HepG2 (cell line): ENCODE results near the gene S100A16. TPM values are rescaled to one million over a fixed set of nuclear protein-coding genes. Genes with fewer than 3 reads are reported as not detected.

Source experiments
- AGO1 ChIP-seq: fragments of 200-400 bp; formaldehyde crosslinking; IDR thresholded peaks from 2 replicates; pipeline ENCODE4 v1.6.1; 2017; ENCODE audit warnings: mild to moderate bottlenecking, low read depth, low read length, moderate library complexity; ENCODE audit not compliant: poor library complexity, severe bottlenecking
- BCL3 ChIP-seq: sonication (generic); formaldehyde crosslinking; IDR thresholded peaks from 2 replicates; pipeline ENCODE4 v1.5.1; 2020; ENCODE audit warnings: mild to moderate bottlenecking, missing genetic modification reagents, moderate library complexity
- FLYWCH1 ChIP-seq: sonication (generic); formaldehyde crosslinking; IDR thresholded peaks from 2 replicates; pipeline ENCODE4 v1.8.1; 2023; ENCODE audit warnings: mild to moderate bottlenecking, missing genetic modification reagents
- KIAA2018 ChIP-seq: sonication (generic); formaldehyde crosslinking; IDR thresholded peaks from 2 replicates; pipeline ENCODE4 v1.5.0; 2020; ENCODE audit warnings: mild to moderate bottlenecking, missing genetic modification reagents, borderline replicate concordance
- NR2F1 ChIP-seq, 2 experiments: fragments of 450-650 bp in 1 of 2; formaldehyde crosslinking in 1 of 2; IDR thresholded peaks; 2 replicates each; pipeline versions ENCODE4 v1.5.0 to v1.6.1; 2016 to 2020; ENCODE audit warnings: mild to moderate bottlenecking in 1 of 2, missing compliant biosample characterization in 1 of 2, missing genetic modification reagents in 1 of 2, moderate library complexity in 1 of 2
- PCBP2 ChIP-seq: fragments of 200-400 bp; formaldehyde crosslinking; optimal IDR thresholded peaks from 2 replicates; pipeline ENCODE3; 2018; ENCODE audit warnings: low read length, low read depth; ENCODE audit not compliant: poor library complexity, severe bottlenecking
- ZNF224 ChIP-seq: sonication (generic); formaldehyde crosslinking; IDR thresholded peaks from 2 replicates; pipeline ENCODE4 v1.5.0; 2020; ENCODE audit warnings: mild to moderate bottlenecking, missing genetic modification reagents
- ZNF3 ChIP-seq: IDR thresholded peaks from 2 replicates; pipeline ENCODE4 v1.7.0; 2017; ENCODE audit warnings: inconsistent platforms
- polyA plus RNA-seq, 8 experiments: library from polyadenylated mRNA; depleted of rRNA in 3 of 8; stranded (reverse) in 7 of 8; unstranded in 1 of 8; fragments of >200 nt; fragmentation: Illumina TruSeq in 4 of 8; extraction: Trizol in 4 of 8; gene quantifications; 2 replicates each; pipeline versions ENCODE4 v1.2.1 to v1.2.3, GENCODE V29; 2011 to 2016; ENCODE audit warnings: low read depth in 4 of 8, missing spikeins in 1 of 8, mixed read lengths in 1 of 8; ENCODE audit not compliant: insufficient read depth in 1 of 8
- total RNA-seq, 5 experiments: library from RNA; depleted of rRNA; stranded (reverse); fragments of >200 nt; fragmentation: Illumina TruSeq; extraction: Trizol; gene quantifications; 2 replicates each; pipeline ENCODE4 v1.2.3, GENCODE V29; 2016; ENCODE audit warnings: low read depth in 1 of 5
- TF ChIP-seq, protein P1 (sequence below): sonication (generic); formaldehyde crosslinking; IDR thresholded peaks from 2 replicates; pipeline ENCODE4 v1.4.0; 2020; ENCODE audit warnings: missing genetic modification reagents, mild to moderate bottlenecking, borderline replicate concordance
- TF ChIP-seq, protein P2 (sequence below): sonication (generic); formaldehyde crosslinking; IDR thresholded peaks from 2 replicates; pipeline ENCODE4 v1.4.0; 2020; ENCODE audit warnings: missing genetic modification reagents, borderline replicate concordance

The S100A16 gene
- total and polyA plus RNA-seq, 2 of the 13 experiments (the other 11 are each of a cell fraction or from before 2014, with no cell fraction given), result 46.0 to 195 TPM

DNA sequence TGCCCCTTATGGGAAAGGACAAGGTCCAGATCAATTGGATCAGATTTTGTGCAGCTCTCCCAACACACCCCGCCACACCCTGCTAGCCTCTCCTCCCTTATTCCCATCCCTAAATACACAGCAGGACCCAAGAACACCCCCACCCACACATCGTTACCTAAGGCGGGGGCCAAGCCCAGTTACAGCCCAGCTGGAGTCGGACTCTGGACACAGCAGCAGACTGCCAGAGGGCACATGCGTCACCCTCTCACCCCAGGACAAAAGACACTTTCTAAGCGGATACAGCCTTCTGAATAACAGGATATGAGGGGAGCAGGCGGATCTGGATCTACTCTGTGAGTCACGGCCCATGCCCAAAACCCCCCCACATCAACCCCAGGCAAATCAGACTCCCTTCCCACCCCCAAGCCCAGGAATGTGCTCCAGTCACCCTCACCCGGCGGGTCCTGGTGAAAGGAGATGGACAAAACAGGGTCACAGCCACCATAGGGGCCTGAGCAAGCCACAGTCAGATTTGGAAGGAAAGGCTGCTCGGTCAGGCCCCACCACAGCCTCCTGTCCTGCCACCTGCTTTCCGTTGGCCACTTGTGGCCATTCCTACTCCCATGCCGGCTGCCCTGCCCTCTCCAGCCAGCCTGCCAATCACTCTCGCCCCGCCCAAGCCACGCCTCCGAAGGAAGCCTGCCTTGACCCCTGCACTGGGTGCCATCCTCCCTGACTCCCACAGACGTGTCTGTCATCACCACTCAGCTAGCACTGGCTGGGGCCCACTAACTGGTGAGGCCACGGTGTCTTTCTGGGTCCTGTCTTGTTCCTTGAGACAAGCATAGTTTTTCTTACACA is 4.0 kb downstream of the S100A16 start (continued):
- TF ChIP-seq KIAA2018 (no peak), ZNF3 (CRISPR knock-in tag) (no peak), ZNF224 (CRISPR knock-in tag) (0 out of 2 replicates have a peak, but pooled peaks have one; percentile 78), NR2F1 (CRISPR knock-in tag; IDR thresholded peaks at IDR 0.05) (peak; percentile 28 to 74; a peak in 3 of 4 replicates), PCBP2 (peak; percentile 18), AGO1 (no peak), FLYWCH1 (CRISPR knock-in tag) (no peak), BCL3 (CRISPR knock-in tag) (peak; percentile 8; the same call in 1 of the 2 replicates)
- TF ChIP-seq, protein P1, sequence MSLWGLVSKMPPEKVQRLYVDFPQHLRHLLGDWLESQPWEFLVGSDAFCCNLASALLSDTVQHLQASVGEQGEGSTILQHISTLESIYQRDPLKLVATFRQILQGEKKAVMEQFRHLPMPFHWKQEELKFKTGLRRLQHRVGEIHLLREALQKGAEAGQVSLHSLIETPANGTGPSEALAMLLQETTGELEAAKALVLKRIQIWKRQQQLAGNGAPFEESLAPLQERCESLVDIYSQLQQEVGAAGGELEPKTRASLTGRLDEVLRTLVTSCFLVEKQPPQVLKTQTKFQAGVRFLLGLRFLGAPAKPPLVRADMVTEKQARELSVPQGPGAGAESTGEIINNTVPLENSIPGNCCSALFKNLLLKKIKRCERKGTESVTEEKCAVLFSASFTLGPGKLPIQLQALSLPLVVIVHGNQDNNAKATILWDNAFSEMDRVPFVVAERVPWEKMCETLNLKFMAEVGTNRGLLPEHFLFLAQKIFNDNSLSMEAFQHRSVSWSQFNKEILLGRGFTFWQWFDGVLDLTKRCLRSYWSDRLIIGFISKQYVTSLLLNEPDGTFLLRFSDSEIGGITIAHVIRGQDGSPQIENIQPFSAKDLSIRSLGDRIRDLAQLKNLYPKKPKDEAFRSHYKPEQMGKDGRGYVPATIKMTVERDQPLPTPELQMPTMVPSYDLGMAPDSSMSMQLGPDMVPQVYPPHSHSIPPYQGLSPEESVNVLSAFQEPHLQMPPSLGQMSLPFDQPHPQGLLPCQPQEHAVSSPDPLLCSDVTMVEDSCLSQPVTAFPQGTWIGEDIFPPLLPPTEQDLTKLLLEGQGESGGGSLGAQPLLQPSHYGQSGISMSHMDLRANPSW (CRISPR knock-in tag), result no peak
- TF ChIP-seq, protein P2, sequence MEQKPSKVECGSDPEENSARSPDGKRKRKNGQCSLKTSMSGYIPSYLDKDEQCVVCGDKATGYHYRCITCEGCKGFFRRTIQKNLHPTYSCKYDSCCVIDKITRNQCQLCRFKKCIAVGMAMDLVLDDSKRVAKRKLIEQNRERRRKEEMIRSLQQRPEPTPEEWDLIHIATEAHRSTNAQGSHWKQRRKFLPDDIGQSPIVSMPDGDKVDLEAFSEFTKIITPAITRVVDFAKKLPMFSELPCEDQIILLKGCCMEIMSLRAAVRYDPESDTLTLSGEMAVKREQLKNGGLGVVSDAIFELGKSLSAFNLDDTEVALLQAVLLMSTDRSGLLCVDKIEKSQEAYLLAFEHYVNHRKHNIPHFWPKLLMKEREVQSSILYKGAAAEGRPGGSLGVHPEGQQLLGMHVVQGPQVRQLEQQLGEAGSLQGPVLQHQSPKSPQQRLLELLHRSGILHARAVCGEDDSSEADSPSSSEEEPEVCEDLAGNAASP, result peak; percentile 82; the same call in 1 of the 2 replicates
